K562 (cell line): ENCODE data around the gene RC3H2. TPM values are rescaled to one million over a fixed set of nuclear protein-coding genes. Genes with fewer than 3 reads are reported as not detected.

ENCODE experiments used
- ATAC-seq: fragments of 200-7000 bp; cut with Tn5 transposase; 3 replicates; pipeline ENCODE4 v1.9.1; 2020; ENCODE audit warnings: moderate library complexity
- BruUV-seq: library from RNA; stranded (reverse); fragments of 400-500 nt; replicated peaks from 2 replicates; lab custom pipeline; 2021; lab: Mats Ljungman, UMichigan
- CTCF ChIA-PET: fragments of 300-600 bp; formaldehyde crosslinking; extraction: SDS; loops from one replicate; lab custom pipeline; 2021; ENCODE audit warnings: low intra/inter-chr PET ratio; lab: Yijun Ruan, JAX
- POLR2A ChIA-PET: fragments of 300-600, 350-650 bp; sonication (Branson Sonifier 250); formaldehyde crosslinking; extraction: SDS; loops from one replicate; lab custom pipeline; 2021; ENCODE audit warnings: antibody characterized with exemption, inconsistent platforms; lab: Yijun Ruan, JAX
- DNase-seq, 4 experiments: peaks; one replicate each; pipeline versions ENCODE4 v3.0.0 to v3.0.0-alpha.2; 2011 to 2018; ENCODE audit warnings: low spot score in 3 of 4, mixed read lengths in 3 of 4; ENCODE audit errors: extremely low read depth in 1 of 4
- FAIRE-seq: peaks from 2 replicates; lab custom pipeline; 2011; peaks lifted over from hg19 to GRCh38; lab: Jason Lieb, UNC
- H2AFZ ChIP-seq: 2 replicates; pipeline ENCODE4 v1.6.0; 2011; ENCODE audit warnings: low read depth, low read length, control low read depth, inconsistent platforms
- H3K27ac ChIP-seq: fragments of 200-600 bp; 3 replicates; pipeline ENCODE4 v1.8.0; 2011; ENCODE audit warnings: low read depth, mild to moderate bottlenecking, control low read depth, inconsistent platforms, low read length, moderate library complexity, mixed read lengths; ENCODE audit errors: extremely low read depth
- H3K27me3 ChIP-seq, 2 experiments: fragments of 300-600 bp in 1 of 2; 2 replicates in 1 of 2; 3 replicates in 1 of 2; pipeline versions ENCODE4 v1.6.0 to v1.8.0; 2011; ENCODE audit warnings: inconsistent platforms in 2 of 2, low read length in 2 of 2, mild to moderate bottlenecking in 1 of 2, mixed read lengths in 1 of 2, moderate library complexity in 1 of 2; ENCODE audit not compliant: control insufficient read depth in 2 of 2, insufficient read depth in 2 of 2
- H3K36me3 ChIP-seq: fragments of 300-600 bp; 3 replicates; pipeline ENCODE4 v1.8.0; 2011; ENCODE audit warnings: mild to moderate bottlenecking, low read length, inconsistent platforms; ENCODE audit not compliant: control insufficient read depth, insufficient read depth
- H3K4me1 ChIP-seq, 2 experiments: fragments of 200-600 bp in 1 of 2; replicated peaks in 1 of 2; 2 replicates in 1 of 2; 3 replicates in 1 of 2; pipeline versions ENCODE4 v1.5.1 to v1.8.0; 2011; ENCODE audit warnings: inconsistent platforms in 2 of 2, low read length in 2 of 2, mild to moderate bottlenecking in 1 of 2, mixed read lengths in 1 of 2, moderate library complexity in 1 of 2; ENCODE audit not compliant: control insufficient read depth in 2 of 2, insufficient read depth in 2 of 2
- H3K4me2 ChIP-seq: 2 replicates; pipeline ENCODE4 v1.6.1; 2011; ENCODE audit warnings: low read length, control low read depth, inconsistent platforms, mixed read lengths; ENCODE audit not compliant: insufficient read depth
- H3K4me3 ChIP-seq: fragments of 200-600 bp; sonication (generic), shearing (Covaris generic); 2 replicates; pipeline ENCODE4 v1.5.1; 2016; ENCODE audit warnings: control low read depth, inconsistent platforms
- H3K79me2 ChIP-seq: fragments of 200-600 bp; 3 replicates; pipeline ENCODE4 v1.8.0; 2011; ENCODE audit warnings: low read length, inconsistent platforms; ENCODE audit not compliant: control insufficient read depth, insufficient read depth
- H3K9ac ChIP-seq, 2 experiments: 2 replicates each; pipeline versions ENCODE4 v1.6.0 to v1.6.1; 2011; ENCODE audit warnings: low read depth in 2 of 2, low read length in 2 of 2, control low read depth in 1 of 2, inconsistent platforms in 1 of 2, mild to moderate bottlenecking in 1 of 2, mixed read lengths in 1 of 2; ENCODE audit not compliant: insufficient read depth in 1 of 2
- H3K9me1 ChIP-seq: one replicate; pipeline ENCODE4 v1.6.0; 2011; ENCODE audit warnings: inconsistent platforms, mild to moderate bottlenecking, low read length, moderate library complexity; ENCODE audit not compliant: control insufficient read depth, insufficient read depth
- H3K9me3 ChIP-seq: replicated peaks from 2 replicates; pipeline ENCODE4 v1.5.1; 2011; ENCODE audit warnings: low read depth, low read length, inconsistent platforms; ENCODE audit not compliant: control insufficient read depth, insufficient read depth
- H4K20me1 ChIP-seq: replicated peaks from 2 replicates; pipeline ENCODE4 v1.6.1; 2011; ENCODE audit warnings: low read length, inconsistent platforms, mixed read lengths; ENCODE audit not compliant: control insufficient read depth, insufficient read depth
- COPS2 ChIP-seq: fragments of 450-650 bp; conservative IDR thresholded peaks from 2 replicates; pipeline ENCODE4 v1.6.1; 2016; ENCODE audit warnings: mild to moderate bottlenecking, moderate library complexity
- ESRRB ChIP-seq: fragments of 250-450 bp; sonication (Bioruptor Pico); IDR thresholded peaks from 2 replicates; pipeline ENCODE4 v1.5.0; 2020; ENCODE audit warnings: mild to moderate bottlenecking, moderate library complexity, borderline replicate concordance
- LARP7 ChIP-seq: fragments of 450-650 bp; IDR thresholded peaks from 2 replicates; pipeline ENCODE4 v1.6.1; 2016
- PRPF4 ChIP-seq: fragments of 200-400 bp; formaldehyde crosslinking; IDR thresholded peaks from one replicate; pipeline ENCODE4 v1.6.1; 2017; ENCODE audit warnings: low read length, low read depth, mild to moderate bottlenecking; ENCODE audit not compliant: insufficient read depth, poor library complexity, severe bottlenecking
- RFX5 ChIP-seq: IDR thresholded peaks from 2 replicates; pipeline ENCODE4 v1.6.1; 2011; ENCODE audit warnings: low read depth, mild to moderate bottlenecking, improper control_type of control experiment, low read length
- ZBTB17 ChIP-seq: fragments of 450-650 bp; formaldehyde crosslinking; IDR thresholded peaks from 2 replicates; pipeline ENCODE4 v1.4.0; 2020; ENCODE audit warnings: mild to moderate bottlenecking
- ZBTB8A ChIP-seq: fragments of 450-650 bp; IDR thresholded peaks from 2 replicates; pipeline ENCODE4 v1.6.1; 2018; ENCODE audit warnings: mild to moderate bottlenecking, moderate library complexity; ENCODE audit not compliant: partially characterized antibody
- ZNF232 ChIP-seq: sonication (generic); formaldehyde crosslinking; IDR thresholded peaks from 2 replicates; pipeline ENCODE4 v1.8.0; 2022; ENCODE audit warnings: mild to moderate bottlenecking, missing genetic modification reagents
- WGBS: fragments of 100-300 bp; shearing (Covaris generic); methylation state at CpG from one replicate; pipeline ENCODE4 v1.1.6; 2016; ENCODE audit warnings: low coverage, mixed read lengths; ENCODE audit not compliant: insufficient coverage; ENCODE audit errors: missing lambda C conversion rate; 5-methylcytosine and 5-hydroxymethylcytosine counted together
- in situ Hi-C: fragments of 300-500 bp; cut with MboI; formaldehyde crosslinking; loops from 4 replicates; pipeline ENCODE4 v1.15.0; 2018; ENCODE audit warnings: inconsistent platforms, mixed read lengths
- intact Hi-C: fragments of 100-400 bp; cut with micrococcal nuclease; formaldehyde crosslinking; loops from 2 replicates; pipeline ENCODE4 v1.14.2; 2022
- polyA plus RNA-seq, 8 experiments: library from polyadenylated mRNA; depleted of rRNA in 4 of 8; stranded (reverse) in 5 of 8; unstranded in 3 of 8; fragments of >200 nt; fragmentation: Nextera tagmentation in 2 of 8; fragmentation: Illumina TruSeq in 1 of 8; extraction: Ambion mirVana in 2 of 8; extraction: Trizol in 1 of 8; gene quantifications; 2 replicates each; pipeline versions ENCODE4 v1.2.1 to v1.2.3, GENCODE V29; 2011 to 2014; ENCODE audit warnings: inconsistent platforms in 1 of 8, missing spikeins in 1 of 8
- total RNA-seq, 7 experiments: library from RNA; depleted of rRNA in 6 of 7; stranded (reverse); fragments of >200 nt in 6 of 7; fragmentation: Illumina TruSeq in 2 of 7; extraction: Trizol in 2 of 7; gene quantifications; 2 replicates each; pipeline versions ENCODE4 v1.2.1 to v1.2.3, GENCODE V29; 2011 to 2021; ENCODE audit warnings: low replicate concordance in 1 of 7
- TF ChIP-seq, protein P1 (sequence below): fragments of 250-450 bp; sonication (Bioruptor Pico); IDR thresholded peaks from 2 replicates; pipeline ENCODE4 v1.8.0; 2021; ENCODE audit warnings: moderate library complexity, mild to moderate bottlenecking, inconsistent platforms
- TF ChIP-seq, protein P2 (sequence below): sonication (generic); formaldehyde crosslinking; IDR thresholded peaks from 2 replicates; pipeline ENCODE4 v1.8.0; 2022; ENCODE audit warnings: mild to moderate bottlenecking, missing genetic modification reagents
- TF ChIP-seq, protein P3 (sequence below): fragments of 250-450 bp; sonication (Bioruptor Pico); IDR thresholded peaks from 2 replicates; pipeline ENCODE4 v1.8.0; 2022; ENCODE audit warnings: inconsistent platforms, mild to moderate bottlenecking, moderate library complexity, borderline replicate concordance
- TF ChIP-seq, protein P4 (sequence below): fragments of 450-650 bp; formaldehyde crosslinking; IDR thresholded peaks from 2 replicates; pipeline ENCODE4 v1.4.0; 2020; ENCODE audit warnings: mild to moderate bottlenecking
- TF ChIP-seq, protein P5 (sequence below): fragments of 450-650 bp; conservative IDR thresholded peaks from 2 replicates; pipeline ENCODE4 v1.6.1; 2016; ENCODE audit warnings: missing genetic modification characterization, low read depth, mild to moderate bottlenecking, missing compliant biosample characterization, moderate library complexity
- TF ChIP-seq, protein P6 (sequence below): IDR thresholded peaks from 2 replicates; pipeline ENCODE4 v1.6.1; 2014; ENCODE audit warnings: antibody characterized with exemption

The RC3H2 gene
- total and polyA plus RNA-seq, 9 of the 15 experiments (the other 6 are each of a cell fraction or from before 2014, with no cell fraction given), result 5.6 to 35.4 (median 18.6) TPM

DNA sequence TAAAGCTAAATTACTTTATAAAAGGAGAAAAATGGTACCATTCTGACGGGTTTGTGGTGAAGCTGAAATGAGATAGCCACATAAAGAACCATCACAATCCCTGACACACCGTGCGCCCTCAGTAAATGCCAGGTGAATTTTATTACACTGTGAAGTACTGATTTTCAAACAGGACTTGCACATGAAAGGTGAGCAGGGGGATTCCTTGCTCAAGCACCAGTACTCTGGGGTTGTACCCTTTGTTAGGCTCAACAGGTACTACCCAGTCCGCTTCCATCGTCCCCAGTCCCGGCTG is 35.2 kb upstream of the RC3H2 start (continued):
- no peak for TF ChIP-seq PRPF4
- TF ChIP-seq ZBTB8A, result no peak
- TF ChIP-seq LARP7, result no peak
- TF ChIP-seq, protein P1, sequence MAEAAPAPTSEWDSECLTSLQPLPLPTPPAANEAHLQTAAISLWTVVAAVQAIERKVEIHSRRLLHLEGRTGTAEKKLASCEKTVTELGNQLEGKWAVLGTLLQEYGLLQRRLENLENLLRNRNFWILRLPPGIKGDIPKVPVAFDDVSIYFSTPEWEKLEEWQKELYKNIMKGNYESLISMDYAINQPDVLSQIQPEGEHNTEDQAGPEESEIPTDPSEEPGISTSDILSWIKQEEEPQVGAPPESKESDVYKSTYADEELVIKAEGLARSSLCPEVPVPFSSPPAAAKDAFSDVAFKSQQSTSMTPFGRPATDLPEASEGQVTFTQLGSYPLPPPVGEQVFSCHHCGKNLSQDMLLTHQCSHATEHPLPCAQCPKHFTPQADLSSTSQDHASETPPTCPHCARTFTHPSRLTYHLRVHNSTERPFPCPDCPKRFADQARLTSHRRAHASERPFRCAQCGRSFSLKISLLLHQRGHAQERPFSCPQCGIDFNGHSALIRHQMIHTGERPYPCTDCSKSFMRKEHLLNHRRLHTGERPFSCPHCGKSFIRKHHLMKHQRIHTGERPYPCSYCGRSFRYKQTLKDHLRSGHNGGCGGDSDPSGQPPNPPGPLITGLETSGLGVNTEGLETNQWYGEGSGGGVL (CRISPR knock-in tag), result no peak
- no peak for TF ChIP-seq ESRRB
- TF ChIP-seq ZNF232 (CRISPR knock-in tag), result no peak
- TF ChIP-seq, protein P2, sequence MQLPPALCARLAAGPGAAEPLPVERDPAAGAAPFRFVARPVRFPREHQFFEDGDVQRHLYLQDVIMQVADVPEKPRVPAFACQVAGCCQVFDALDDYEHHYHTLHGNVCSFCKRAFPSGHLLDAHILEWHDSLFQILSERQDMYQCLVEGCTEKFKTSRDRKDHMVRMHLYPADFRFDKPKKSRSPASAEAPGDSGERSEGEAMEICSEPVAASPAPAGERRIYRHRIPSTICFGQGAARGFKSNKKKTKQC (CRISPR knock-in tag), result no peak

DNA sequence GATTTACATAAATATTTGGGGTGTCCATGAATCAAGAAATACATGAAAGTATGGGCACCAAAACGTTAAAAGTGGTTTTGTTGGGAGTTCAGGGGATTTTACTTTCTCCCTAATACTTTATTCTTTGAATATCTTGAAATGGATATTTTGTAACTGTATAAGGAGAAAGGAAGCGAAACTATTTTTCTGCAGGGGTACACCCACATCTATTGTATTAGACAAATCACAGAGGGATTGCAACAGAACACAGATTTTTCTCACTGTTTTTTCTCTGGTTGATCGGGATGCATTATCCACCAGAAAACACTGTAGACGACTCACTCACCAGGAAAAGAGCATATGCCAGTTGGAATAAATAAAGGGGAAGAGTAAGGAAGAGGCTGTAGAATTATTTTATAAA is 34.4 kb upstream of the RC3H2 start:
- H3K27me3 ChIP-seq, result no peaks in the 10 kb centered on the region
- no peak overlapping the region for H2AFZ ChIP-seq
- WGBS, result 78% methylated on average over 4 of the region's 4 CpGs
- no peak for ATAC-seq
- no peak overlapping the region for H3K9ac ChIP-seq
- H3K4me3 ChIP-seq, result no peak overlapping the region
- H3K9me1 ChIP-seq, result no peaks in the 10 kb centered on the region
- no peak for DNase-seq
- FAIRE-seq, result no peak
- peaks cover 43% of the 10 kb centered on the region for H3K79me2 ChIP-seq
- no peaks in the 10 kb centered on the region for H3K9me3 ChIP-seq
- intact Hi-C loops, result no loop called here
- no peak overlapping the region for H3K27ac ChIP-seq
- peaks cover 4 to 12% of the 10 kb centered on the region in 2 experiments; a peak in 4 of 5 replicates for H3K4me1 ChIP-seq
- no peak overlapping the region for H3K4me2 ChIP-seq
- CTCF ChIA-PET, result no interaction called here
- in situ Hi-C loops, result no loop called here
- POLR2A ChIA-PET, result interaction anchor here (0.6 to 1.5 kb wide), 2 partner anchors 8 to 659 kb away, joined by 3 to 12 read pairs; partner anchors contain the start of gene ZBTB26
- no peaks in the 10 kb centered on the region for H4K20me1 ChIP-seq
- peaks cover 39% of the 10 kb centered on the region for H3K36me3 ChIP-seq
- BruUV-seq, result no TSS peak
- TF ChIP-seq ZBTB17 (no peak), COPS2 (no peak), RFX5 (no peak)
- TF ChIP-seq, protein P3, sequence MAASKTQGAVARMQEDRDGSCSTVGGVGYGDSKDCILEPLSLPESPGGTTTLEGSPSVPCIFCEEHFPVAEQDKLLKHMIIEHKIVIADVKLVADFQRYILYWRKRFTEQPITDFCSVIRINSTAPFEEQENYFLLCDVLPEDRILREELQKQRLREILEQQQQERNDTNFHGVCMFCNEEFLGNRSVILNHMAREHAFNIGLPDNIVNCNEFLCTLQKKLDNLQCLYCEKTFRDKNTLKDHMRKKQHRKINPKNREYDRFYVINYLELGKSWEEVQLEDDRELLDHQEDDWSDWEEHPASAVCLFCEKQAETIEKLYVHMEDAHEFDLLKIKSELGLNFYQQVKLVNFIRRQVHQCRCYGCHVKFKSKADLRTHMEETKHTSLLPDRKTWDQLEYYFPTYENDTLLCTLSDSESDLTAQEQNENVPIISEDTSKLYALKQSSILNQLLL (CRISPR knock-in tag), result no peak
- TF ChIP-seq, protein P4, sequence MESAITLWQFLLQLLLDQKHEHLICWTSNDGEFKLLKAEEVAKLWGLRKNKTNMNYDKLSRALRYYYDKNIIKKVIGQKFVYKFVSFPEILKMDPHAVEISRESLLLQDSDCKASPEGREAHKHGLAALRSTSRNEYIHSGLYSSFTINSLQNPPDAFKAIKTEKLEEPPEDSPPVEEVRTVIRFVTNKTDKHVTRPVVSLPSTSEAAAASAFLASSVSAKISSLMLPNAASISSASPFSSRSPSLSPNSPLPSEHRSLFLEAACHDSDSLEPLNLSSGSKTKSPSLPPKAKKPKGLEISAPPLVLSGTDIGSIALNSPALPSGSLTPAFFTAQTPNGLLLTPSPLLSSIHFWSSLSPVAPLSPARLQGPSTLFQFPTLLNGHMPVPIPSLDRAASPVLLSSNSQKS (CRISPR knock-in tag), result no peak
- TF ChIP-seq, protein P5, sequence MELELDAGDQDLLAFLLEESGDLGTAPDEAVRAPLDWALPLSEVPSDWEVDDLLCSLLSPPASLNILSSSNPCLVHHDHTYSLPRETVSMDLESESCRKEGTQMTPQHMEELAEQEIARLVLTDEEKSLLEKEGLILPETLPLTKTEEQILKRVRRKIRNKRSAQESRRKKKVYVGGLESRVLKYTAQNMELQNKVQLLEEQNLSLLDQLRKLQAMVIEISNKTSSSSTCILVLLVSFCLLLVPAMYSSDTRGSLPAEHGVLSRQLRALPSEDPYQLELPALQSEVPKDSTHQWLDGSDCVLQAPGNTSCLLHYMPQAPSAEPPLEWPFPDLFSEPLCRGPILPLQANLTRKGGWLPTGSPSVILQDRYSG (tag), result no peak
- TF ChIP-seq, protein P6, sequence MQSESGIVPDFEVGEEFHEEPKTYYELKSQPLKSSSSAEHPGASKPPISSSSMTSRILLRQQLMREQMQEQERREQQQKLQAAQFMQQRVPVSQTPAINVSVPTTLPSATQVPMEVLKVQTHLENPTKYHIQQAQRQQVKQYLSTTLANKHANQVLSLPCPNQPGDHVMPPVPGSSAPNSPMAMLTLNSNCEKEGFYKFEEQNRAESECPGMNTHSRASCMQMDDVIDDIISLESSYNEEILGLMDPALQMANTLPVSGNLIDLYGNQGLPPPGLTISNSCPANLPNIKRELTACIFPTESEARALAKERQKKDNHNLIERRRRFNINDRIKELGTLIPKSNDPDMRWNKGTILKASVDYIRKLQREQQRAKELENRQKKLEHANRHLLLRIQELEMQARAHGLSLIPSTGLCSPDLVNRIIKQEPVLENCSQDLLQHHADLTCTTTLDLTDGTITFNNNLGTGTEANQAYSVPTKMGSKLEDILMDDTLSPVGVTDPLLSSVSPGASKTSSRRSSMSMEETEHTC, result no peak
